Smooth muscle cell (in vitro differentiated cells): ENCODE results near the gene TPX2. TPM values are rescaled to one million over a fixed set of nuclear protein-coding genes. Genes with fewer than 3 reads are reported as not detected.

ENCODE experiments used
- DNase-seq: peaks from one replicate; lab custom pipeline; 2025; ENCODE audit not compliant: unreplicated experiment; lab: John Stamatoyannopoulos, UW
- H2AFZ ChIP-seq: fragments of 200-600 bp; sonication (generic); 2 replicates; pipeline ENCODE4 v1.6.0; 2016; ENCODE audit warnings: antibody characterized with exemption, low read depth, mild to moderate bottlenecking
- H3F3A ChIP-seq: fragments of 200-600 bp; sonication (generic); 2 replicates; pipeline ENCODE4 v1.6.0; 2017; ENCODE audit warnings: antibody characterized with exemption, low read depth
- H3K27ac ChIP-seq: fragments of 200-600 bp; sonication (generic); 2 replicates; pipeline ENCODE4 v1.5.1; 2016; ENCODE audit warnings: low read depth, mild to moderate bottlenecking
- H3K27me3 ChIP-seq: fragments of 200-600 bp; sonication (generic); 2 replicates; pipeline ENCODE4 v1.6.1; 2016; ENCODE audit warnings: low read depth, mild to moderate bottlenecking
- H3K36me3 ChIP-seq: fragments of 200-600 bp; sonication (generic); 2 replicates; pipeline ENCODE4 v1.5.1; 2016; ENCODE audit warnings: low read depth
- H3K4me1 ChIP-seq: fragments of 200-600 bp; sonication (generic); 2 replicates; pipeline ENCODE4 v1.5.1; 2016; ENCODE audit warnings: low read depth
- H3K4me2 ChIP-seq: fragments of 200-600 bp; sonication (generic); 2 replicates; pipeline ENCODE4 v1.6.0; 2016; ENCODE audit warnings: mild to moderate bottlenecking
- H3K4me3 ChIP-seq: fragments of 200-600 bp; sonication (generic); 2 replicates; pipeline ENCODE4 v1.5.1; 2016; ENCODE audit warnings: mild to moderate bottlenecking
- H3K79me2 ChIP-seq: fragments of 200-600 bp; sonication (generic); 2 replicates; pipeline ENCODE4 v1.6.0; 2016; ENCODE audit warnings: low read depth, mild to moderate bottlenecking
- H3K9ac ChIP-seq: fragments of 200-600 bp; sonication (generic); 2 replicates; pipeline ENCODE4 v1.6.0; 2016; ENCODE audit warnings: low read depth
- H3K9me3 ChIP-seq: fragments of 200-600 bp; sonication (generic); replicated peaks from 2 replicates; pipeline ENCODE4 v1.5.1; 2016; ENCODE audit warnings: low read depth
- H4K20me1 ChIP-seq: fragments of 200-600 bp; sonication (generic); 2 replicates; pipeline ENCODE4 v1.6.0; 2016; ENCODE audit warnings: low read depth
- CTCF ChIP-seq: fragments of 200-600 bp; sonication (generic); IDR thresholded peaks from 2 replicates; pipeline ENCODE4 v1.5.1; 2017; ENCODE audit warnings: borderline replicate concordance, mild to moderate bottlenecking, antibody characterized with exemption; ENCODE audit not compliant: insufficient read depth, poor library complexity, severe bottlenecking
- WGBS: methylation state at CpG from one replicate; pipeline ENCODE4 v1.1.7; 2016; ENCODE audit warnings: low lambda C conversion rate; 5-methylcytosine and 5-hydroxymethylcytosine counted together
- polyA plus RNA-seq: library from polyadenylated mRNA; unstranded; fragments of >200 nt; fragmentation: Nextera tagmentation; extraction: Ambion mirVana; gene quantifications from 2 replicates; pipeline ENCODE4 v1.2.1, GENCODE V29; 2016
- total RNA-seq: library from RNA; depleted of rRNA; stranded (reverse); fragments of >200 nt; gene quantifications from 2 replicates; pipeline ENCODE4 v1.2.3, GENCODE V29; 2014

TPX2 gene
- total and polyA plus RNA-seq, 2 experiments from 2014 or later = 21.7 to 24.5 TPM

- no peaks in the 10 kb centered on the region for H3K36me3 ChIP-seq
- no peaks in the 10 kb centered on the region for H4K20me1 ChIP-seq
- 77% methylated on average over 1 of the region's 1 CpG for WGBS
- H3K4me1 ChIP-seq = no peaks in the 10 kb centered on the region
- H3K27ac ChIP-seq = no peak overlapping the region
- peaks cover 93% of the 10 kb centered on the region for H3K79me2 ChIP-seq
- H3K9ac ChIP-seq = no peak overlapping the region
- H3K27me3 ChIP-seq = no peaks in the 10 kb centered on the region
- no peak overlapping the region for H3K4me3 ChIP-seq
- no peak overlapping the region for H2AFZ ChIP-seq
- DNase-seq = no peak
- no peaks in the 10 kb centered on the region for H3F3A ChIP-seq
- no peak overlapping the region for H3K4me2 ChIP-seq
- H3K9me3 ChIP-seq = no peaks in the 10 kb centered on the region
- no peak for TF ChIP-seq CTCF
These were observed 12.0 kb downstream of the TPX2 start for GRCh38 chr20:31751126-31751525.

GRCh38 chr20:31757254-31757653 lies 18.2 kb downstream of the TPX2 start:
- Histone ChIP-seq H3K9ac (no peak overlapping the region), H3K4me3 (no peak overlapping the region), H4K20me1 (no peaks in the 10 kb centered on the region), H2AFZ (no peak overlapping the region), H3K27me3 (no peaks in the 10 kb centered on the region), H3K4me1 (no peaks in the 10 kb centered on the region), H3K36me3 (peaks cover 5% of the 10 kb centered on the region), H3K9me3 (no peaks in the 10 kb centered on the region), H3F3A (no peaks in the 10 kb centered on the region), H3K79me2 (peaks cover 50% of the 10 kb centered on the region), H3K27ac (no peak overlapping the region), H3K4me2 (no peak overlapping the region)
- TF ChIP-seq CTCF = no peak
- no peak for DNase-seq
- 95% methylated on average over 3 of the region's 3 CpGs for WGBS

- TF ChIP-seq CTCF = no peak
- Histone ChIP-seq H3K4me1 (no peaks in the 10 kb centered on the region), H3K4me3 (no peak overlapping the region), H3K36me3 (peaks cover 5% of the 10 kb centered on the region), H3K9ac (no peak overlapping the region), H3F3A (no peaks in the 10 kb centered on the region), H3K79me2 (peaks cover 50% of the 10 kb centered on the region), H4K20me1 (no peaks in the 10 kb centered on the region), H3K9me3 (no peaks in the 10 kb centered on the region), H3K27ac (no peak overlapping the region), H2AFZ (no peak overlapping the region), H3K27me3 (no peaks in the 10 kb centered on the region), H3K4me2 (no peak overlapping the region)
- DNase-seq = no peak
- 72% methylated on average over 4 of the region's 4 CpGs for WGBS
These were observed 19.4 kb downstream of the TPX2 start for GRCh38 chr20:31758521-31758920.

GRCh38 chr20:31758991-31759390 lies 19.9 kb downstream of the TPX2 start:
- peaks cover 5% of the 10 kb centered on the region for H3K36me3 ChIP-seq
- H2AFZ ChIP-seq = no peak overlapping the region
- H3K4me1 ChIP-seq = no peaks in the 10 kb centered on the region
- H3K9ac ChIP-seq = no peak overlapping the region
- DNase-seq = no peak
- H3K27me3 ChIP-seq = no peaks in the 10 kb centered on the region
- H3K4me3 ChIP-seq = no peak overlapping the region
- no peak overlapping the region for H3K27ac ChIP-seq
- no peaks in the 10 kb centered on the region for H3K9me3 ChIP-seq
- TF ChIP-seq CTCF = no peak
- H3F3A ChIP-seq = no peaks in the 10 kb centered on the region
- no peaks in the 10 kb centered on the region for H4K20me1 ChIP-seq
- H3K4me2 ChIP-seq = no peak overlapping the region
- peaks cover 46% of the 10 kb centered on the region for H3K79me2 ChIP-seq
